ENCODE results near the gene TVP23C. TPM values are rescaled to one million over a fixed set of nuclear protein-coding genes. Genes with fewer than 3 reads are reported as not detected.
"Not testable (repeated sequence)": the region's sequence is repeated elsewhere in the genome, so short reads cannot be mapped to it uniquely, and the experiment has no call there.

TVP23C gene
- 10 to 100 TPM; 20.4 to 60.5 (median 27.1) TPM for total RNA-seq
- 1 to 10 TPM; 1.5 to 3.7 (median 2.7) TPM for polyA plus RNA-seq
- long read RNA-seq, donor 1, result 0 reads
- long read RNA-seq, donor 2, result 0 reads

DNA sequence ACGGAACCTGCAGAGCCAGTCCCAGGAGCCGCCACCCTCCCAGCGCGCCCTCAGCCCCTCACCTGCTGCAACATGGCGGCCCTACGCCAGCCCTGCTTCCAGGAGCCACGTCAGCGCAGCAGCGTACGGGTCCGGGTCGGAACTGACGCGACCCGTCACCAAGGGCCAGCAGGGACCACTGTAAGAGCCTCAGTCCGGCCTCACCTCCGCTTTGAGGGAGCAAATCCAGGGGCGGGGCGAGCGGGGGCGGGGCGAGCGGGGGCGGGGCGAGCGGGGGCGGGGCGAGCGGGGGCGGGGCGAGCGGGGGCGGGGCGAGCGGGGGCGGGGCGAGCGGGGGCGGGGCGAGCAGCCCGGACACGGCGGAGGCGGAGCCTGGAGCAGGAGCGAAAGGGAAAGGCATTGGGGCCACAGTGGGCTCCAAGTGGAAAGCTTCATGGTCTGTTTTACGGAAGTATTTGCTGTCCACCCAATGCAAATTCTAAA is at the start of gene TVP23C:
TVP23C (minus strand) TSS at position 109 of the 483 bp plus-strand sequence; CDS start at position 74, 35 bp downstream.
- peak; percentile 85 to 87 (median 86) for TF ChIP-seq POLR2AphosphoS5 (IDR thresholded peaks at IDR 0.05)
- Histone ChIP-seq H3K4me3 (peak within 1 kb of the TSS; percentile 59 to 82 (median 72)), H3K4me1 (peaks cover 0 to 11% (median 7%) of the 10 kb centered on the region in 6 donors), H3K27ac (peak within 1 kb of the TSS; percentile 47 to 85 (median 76))
- WGBS, 5 donors, result 0 to 1% (median 1%) methylated on average over 3 to 46 of the region's 46 CpGs
- intact Hi-C loops (cut with DNase I; ENCODE audit: low total_unique reads); H3K36me3 ChIP-seq; H3K9me3 ChIP-seq; H3K27me3 ChIP-seq (replicated peaks in 1 of 7): not testable (repeated sequence)
- DNase-seq, result peak; percentile 95

DNA sequence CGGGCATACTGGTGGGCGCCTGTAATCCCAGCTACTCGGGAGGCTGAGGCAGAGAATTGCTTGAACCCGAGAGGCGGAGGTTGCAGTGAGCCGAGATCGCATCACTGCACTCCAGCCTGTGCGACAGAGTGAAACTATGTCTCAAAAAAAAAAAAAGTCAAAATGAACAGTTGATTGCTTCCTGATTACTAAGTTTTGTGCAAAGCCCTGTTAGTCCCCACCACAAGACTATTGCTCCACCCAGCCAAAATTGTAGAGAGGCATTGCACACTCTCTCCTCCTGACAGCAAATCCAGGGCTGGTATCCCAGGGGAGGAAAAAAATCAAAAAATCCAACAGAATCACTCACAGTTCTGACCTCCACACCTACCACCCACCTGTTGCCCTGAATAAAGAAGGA is 29.7 kb upstream of the TVP23C start:
- DNase-seq; H3K9me3 ChIP-seq; H3K36me3 ChIP-seq; H3K4me3 ChIP-seq; H3K27ac ChIP-seq; intact Hi-C loops (cut with DNase I; ENCODE audit: low total_unique reads): not testable (repeated sequence)
- 33 to 80% (median 67%) methylated on average over 1 to 8 of the region's 8 CpGs for WGBS, 5 donors
- Histone ChIP-seq H3K4me1 (peaks cover 0 to 18% (median 0%) of the 10 kb centered on the region in 6 donors), H3K27me3 (replicated peaks in 1 of 7) (peaks cover 0 to 35% (median 0%) of the 10 kb centered on the region in 7 donors)

DNA sequence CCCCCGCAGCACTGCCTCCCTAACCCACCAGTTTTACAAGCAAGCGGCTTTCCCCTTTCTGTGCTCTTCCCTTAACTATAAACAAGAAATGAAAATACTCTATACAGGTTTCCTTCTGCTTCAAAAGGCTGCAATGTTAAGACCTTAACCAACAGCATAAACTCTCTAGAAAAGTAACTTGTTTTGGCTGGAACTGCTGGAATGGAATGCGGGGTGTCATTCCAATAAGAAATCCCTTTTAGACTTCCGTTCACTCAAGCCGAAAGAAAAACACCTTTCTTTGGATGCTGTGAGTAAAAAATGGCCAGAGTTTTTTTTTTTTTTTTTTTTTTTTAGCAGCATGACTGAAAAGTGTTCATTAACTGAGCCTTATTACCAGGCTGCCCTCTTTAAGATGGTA is 28.7 kb upstream of the TVP23C start:
- DNase-seq, result not testable (repeated sequence)

DNA sequence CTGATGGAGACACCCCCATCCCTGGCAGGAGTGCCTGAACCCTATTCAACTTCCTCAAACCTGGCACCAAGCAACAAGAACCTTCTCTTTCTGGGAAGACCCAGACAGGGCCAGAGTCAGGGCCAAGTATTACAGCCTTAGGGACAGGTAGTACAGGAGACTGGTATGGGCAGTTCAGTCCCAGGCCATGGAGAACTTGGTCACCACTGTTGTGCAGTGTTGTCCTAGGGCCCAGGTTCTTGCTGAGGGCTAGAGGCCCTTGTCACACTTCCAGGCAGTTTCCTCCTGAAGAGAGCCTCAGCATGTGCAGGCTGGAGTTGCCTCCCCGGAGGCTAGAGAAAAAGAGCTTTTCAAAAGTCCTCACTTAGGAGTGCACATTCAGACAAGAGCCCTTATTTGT is 27.6 kb upstream of the TVP23C start:
- Histone ChIP-seq H3K4me1 (peaks cover 0 to 18% (median 0%) of the 10 kb centered on the region in 6 donors), H3K27me3 (replicated peaks in 1 of 7) (peaks cover 0 to 42% (median 0%) of the 10 kb centered on the region in 7 donors), H3K27ac (peak overlapping the region in 1 of 8 donors; percentile 21)
- DNase-seq; H3K9me3 ChIP-seq; H3K36me3 ChIP-seq; H3K4me3 ChIP-seq; intact Hi-C loops (cut with DNase I; ENCODE audit: low total_unique reads): not testable (repeated sequence)
- WGBS, 5 donors, result 80 to 88% (median 83%) methylated on average over 1 of the region's 1 CpG

More for the DNA sequence above, 28.7 kb upstream of the TVP23C start:
- H3K4me3 ChIP-seq; H3K36me3 ChIP-seq; H3K9me3 ChIP-seq; intact Hi-C loops (cut with DNase I; ENCODE audit: low total_unique reads); H3K27ac ChIP-seq: not testable (repeated sequence)
- H3K4me1 ChIP-seq, result peaks cover 0 to 18% (median 0%) of the 10 kb centered on the region in 6 donors
- H3K27me3 ChIP-seq (replicated peaks in 1 of 7), result peaks cover 0 to 39% (median 0%) of the 10 kb centered on the region in 7 donors
- 57 to 65% (median 61%) methylated on average over 5 of the region's 5 CpGs for WGBS, 5 donors

GRCh38 chr17:15589544-15590536 is 26.6 kb upstream of the TVP23C start:
- H3K9me3 ChIP-seq; H3K36me3 ChIP-seq; DNase-seq; intact Hi-C loops (cut with DNase I; ENCODE audit: low total_unique reads): not testable (repeated sequence)
- Histone ChIP-seq H3K4me3 (peak overlapping the region in 1 of 8 donors; percentile 34), H3K4me1 (peaks cover 0 to 18% (median 0%) of the 10 kb centered on the region in 6 donors), H3K27ac (peak overlapping the region in 3 of 8 donors; percentile 42 to 59 (median 46)), H3K27me3 (replicated peaks in 1 of 7) (peaks cover 0 to 42% (median 0%) of the 10 kb centered on the region in 7 donors)
- 5 to 43% (median 24%) methylated on average over 12 to 14 of the region's 17 CpGs for WGBS, 5 donors
- TF ChIP-seq POLR2AphosphoS5 (IDR thresholded peaks at IDR 0.05), result peak in 1 of 3 donors; percentile 25

DNA sequence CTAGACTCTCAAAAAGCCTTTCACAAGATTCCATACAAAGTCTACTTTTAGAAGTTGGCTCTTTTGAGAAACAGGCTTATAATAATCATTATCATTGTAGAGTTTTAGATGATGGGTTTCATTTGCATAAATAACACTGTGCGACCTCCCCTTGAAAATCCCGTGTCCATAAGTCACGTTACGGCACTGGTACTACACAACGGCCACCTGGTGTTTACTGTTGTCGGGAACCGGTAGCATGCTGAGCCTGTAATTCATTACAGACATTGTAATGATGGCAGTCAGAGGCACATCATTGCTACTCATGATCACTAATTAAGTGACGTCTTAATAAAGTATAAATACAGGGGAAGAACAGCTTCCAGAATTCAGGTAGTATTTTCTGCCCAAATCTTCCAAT is 24.7 kb upstream of the TVP23C start:
- H3K36me3 ChIP-seq; intact Hi-C loops (cut with DNase I; ENCODE audit: low total_unique reads); DNase-seq; H3K9me3 ChIP-seq; H3K27ac ChIP-seq; H3K4me3 ChIP-seq: not testable (repeated sequence)
- 75 to 87% (median 78%) methylated on average over 8 of the region's 8 CpGs for WGBS, 5 donors
- peaks cover 0 to 31% (median 0%) of the 10 kb centered on the region in 7 donors for H3K27me3 ChIP-seq (replicated peaks in 1 of 7)
- peaks cover 0 to 18% (median 0%) of the 10 kb centered on the region in 6 donors for H3K4me1 ChIP-seq

DNA sequence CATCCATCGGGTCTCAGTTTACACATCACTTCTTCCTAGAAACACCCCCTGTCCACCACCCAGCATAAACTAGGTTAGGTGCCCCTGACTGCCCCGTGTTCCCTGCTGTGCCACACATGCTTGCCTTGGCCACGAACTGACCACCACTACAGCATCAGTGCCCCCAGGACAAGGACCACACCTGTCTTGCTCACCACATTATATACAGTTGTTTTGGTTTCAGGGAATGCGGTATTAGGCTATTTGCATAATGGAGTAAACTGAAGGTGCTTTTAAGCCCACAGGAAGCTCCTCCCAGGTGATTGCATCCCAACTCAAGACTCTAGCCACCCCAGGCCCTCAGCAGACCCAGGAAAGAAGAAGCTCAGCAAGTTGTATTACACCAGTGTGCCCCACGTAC is 20.0 kb upstream of the TVP23C start:
- H3K4me3 ChIP-seq; DNase-seq; H3K36me3 ChIP-seq; H3K9me3 ChIP-seq; H3K4me1 ChIP-seq; intact Hi-C loops (cut with DNase I; ENCODE audit: low total_unique reads); H3K27ac ChIP-seq: not testable (repeated sequence)
- peaks cover 0 to 10% (median 0%) of the 10 kb centered on the region in 7 donors for H3K27me3 ChIP-seq (replicated peaks in 1 of 7)
- WGBS, 5 donors, result 59 to 88% (median 81%) methylated on average over 1 to 3 of the region's 5 CpGs

GRCh38 chr17:15581462-15581861 is 18.2 kb upstream of the TVP23C start:
- DNase-seq; H3K36me3 ChIP-seq; H3K4me1 ChIP-seq; H3K4me3 ChIP-seq; intact Hi-C loops (cut with DNase I; ENCODE audit: low total_unique reads); H3K27me3 ChIP-seq (replicated peaks in 1 of 7); H3K27ac ChIP-seq; H3K9me3 ChIP-seq: not testable (repeated sequence)
- WGBS, 5 donors, result 83 to 100% (median 97%) methylated on average over 2 to 4 of the region's 4 CpGs

DNA sequence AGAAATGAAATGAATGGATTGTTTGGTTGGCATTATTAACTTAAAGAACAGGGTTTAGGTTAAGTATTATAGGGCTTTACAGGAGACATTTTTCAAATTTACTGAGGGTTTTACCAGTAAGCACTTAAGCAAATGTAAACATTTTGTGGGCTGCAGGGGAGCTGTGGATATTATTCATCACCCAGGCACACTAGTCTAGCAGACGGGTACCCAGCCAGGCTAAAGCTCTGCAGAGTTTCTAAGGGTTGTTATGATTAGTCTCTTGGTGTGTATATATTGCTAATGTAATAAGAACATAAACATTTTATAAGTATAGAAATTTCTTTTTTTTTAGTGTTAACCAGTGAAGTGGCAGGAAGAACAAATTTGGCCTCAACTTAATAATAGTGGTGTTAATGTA is 13.6 kb upstream of the TVP23C start:
- H3K27me3 ChIP-seq (replicated peaks in 1 of 7); intact Hi-C loops (cut with DNase I; ENCODE audit: low total_unique reads); H3K36me3 ChIP-seq; DNase-seq; H3K4me3 ChIP-seq; H3K4me1 ChIP-seq; H3K27ac ChIP-seq; H3K9me3 ChIP-seq: not testable (repeated sequence)
- WGBS, 5 donors, result no CpG with 5 or more reads among the region's 1 CpG

- H3K27me3 ChIP-seq (replicated peaks in 1 of 7); H3K27ac ChIP-seq; H3K4me3 ChIP-seq; H3K36me3 ChIP-seq; DNase-seq; H3K4me1 ChIP-seq; H3K9me3 ChIP-seq; intact Hi-C loops (cut with DNase I; ENCODE audit: low total_unique reads): not testable (repeated sequence)
- WGBS, 5 donors, result 82 to 100% (median 92%) methylated on average over 2 to 3 of the region's 5 CpGs
These were observed 11.4 kb upstream of the TVP23C start for GRCh38 chr17:15574660-15575059.

Data from spleen (tissue), 13 donors.